ENCODE data around the gene RBM45.

- TF ChIP-seq CTCF (IDR thresholded peaks at IDR 0.05; ENCODE audit: poor library complexity, severe bottlenecking): peak; percentile 98
- TF ChIP-seq REST (IDR thresholded peaks at IDR 0.05; ENCODE audit: borderline replicate concordance): peak; percentile 86
- peak; percentile 40 for TF ChIP-seq EP300 (conservative IDR thresholded peaks at IDR 0.05; ENCODE audit: poor library complexity, severe bottlenecking)
- peak; percentile 86 for TF ChIP-seq POLR2AphosphoS5 (IDR thresholded peaks at IDR 0.05)
- peak; percentile 81 for TF ChIP-seq SMC3 (conservative IDR thresholded peaks at IDR 0.05; ENCODE audit: poor library complexity)
- peak; percentile 91 for TF ChIP-seq TAF1 (IDR thresholded peaks at IDR 0.05; ENCODE audit: low read depth)
- TF ChIP-seq EZH2 (IDR thresholded peaks at IDR 0.05; ENCODE audit: borderline replicate concordance, insufficient read depth, low read length, poor library complexity, severe bottlenecking): no peak
These were observed at the start of gene RBM45 for GRCh38 chr2:178112202-178113152.
